ENCODE measurements around the gene IL4. TPM values are rescaled to one million over a fixed set of nuclear protein-coding genes. Genes with fewer than 3 reads are reported as not detected.
"Not testable (repeated sequence)": the region's sequence is repeated elsewhere in the genome, so short reads cannot be mapped to it uniquely, and the experiment has no call there.

Gene IL4
- total RNA-seq, 1 donor from 2014 or later, result not detected

GRCh38 chr5:132689513-132689912, 15.7 kb downstream of the IL4 start:
- DNase-seq (ENCODE audit: low read depth), result no peak

DNA sequence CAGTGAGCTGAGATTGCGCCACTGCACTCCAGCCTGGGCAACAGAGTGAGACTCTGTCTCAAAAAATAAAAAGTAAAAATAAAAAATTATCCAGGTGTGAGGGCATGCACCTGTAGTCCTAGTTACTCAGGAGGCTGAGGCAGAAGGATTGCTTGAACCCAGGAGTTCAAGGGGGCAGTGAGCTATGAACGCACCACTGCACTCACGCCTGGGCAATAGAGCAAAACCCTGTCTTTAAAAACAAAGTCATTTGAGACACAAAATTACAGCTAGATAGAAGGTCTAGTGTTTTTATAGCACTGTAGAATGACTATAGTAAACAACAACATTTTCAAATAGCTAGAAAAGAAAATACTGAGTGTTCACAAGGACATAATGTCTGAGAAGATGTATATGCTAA, 16.4 kb downstream of the IL4 start:
- DNase-seq (ENCODE audit: low read depth), result no peak

DNA sequence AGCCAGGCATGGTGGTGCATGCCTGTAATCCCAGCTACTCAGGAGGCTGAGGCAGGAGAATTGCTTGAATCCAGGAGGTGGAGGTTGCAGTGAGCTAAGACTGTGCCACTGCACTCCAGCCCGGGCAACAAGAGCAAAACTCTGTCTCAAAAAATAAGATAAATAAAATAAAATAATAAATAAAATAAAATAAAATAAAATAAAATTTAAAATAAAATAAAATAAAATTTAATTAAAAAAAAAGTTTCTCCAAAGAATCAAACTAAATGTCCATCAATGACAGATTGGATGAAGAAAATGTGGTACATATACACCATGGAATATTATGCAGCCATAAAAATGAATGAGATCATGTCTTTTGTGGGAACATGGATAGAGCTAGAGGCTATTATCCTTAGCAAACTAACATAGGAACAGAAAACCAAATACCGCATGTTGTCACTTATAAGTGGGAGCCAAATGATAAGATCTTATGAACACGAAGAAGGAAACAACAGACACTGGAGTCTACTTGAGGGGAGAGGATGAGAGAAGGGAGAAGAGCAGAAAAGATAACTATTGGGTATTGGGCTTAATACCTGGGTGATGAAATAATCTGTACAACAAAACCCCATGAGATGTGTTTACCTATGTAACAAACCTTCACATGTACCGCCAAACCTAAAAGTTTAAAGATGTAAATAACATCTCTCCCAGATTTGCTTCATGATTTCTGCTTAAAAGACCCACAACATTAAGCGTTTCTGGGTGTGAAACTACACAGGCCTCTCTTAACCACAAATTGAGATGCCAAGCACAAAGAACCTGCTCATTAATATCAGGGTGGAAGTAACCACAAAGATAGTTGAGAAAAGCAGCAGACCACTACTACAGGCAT, 18.2 kb downstream of the IL4 start:
- DNase-seq (ENCODE audit: low read depth), result not testable (repeated sequence)

GRCh38 chr5:132692632-132692967, 18.8 kb downstream of the IL4 start:
- DNase-seq (ENCODE audit: low read depth), result no peak

DNA sequence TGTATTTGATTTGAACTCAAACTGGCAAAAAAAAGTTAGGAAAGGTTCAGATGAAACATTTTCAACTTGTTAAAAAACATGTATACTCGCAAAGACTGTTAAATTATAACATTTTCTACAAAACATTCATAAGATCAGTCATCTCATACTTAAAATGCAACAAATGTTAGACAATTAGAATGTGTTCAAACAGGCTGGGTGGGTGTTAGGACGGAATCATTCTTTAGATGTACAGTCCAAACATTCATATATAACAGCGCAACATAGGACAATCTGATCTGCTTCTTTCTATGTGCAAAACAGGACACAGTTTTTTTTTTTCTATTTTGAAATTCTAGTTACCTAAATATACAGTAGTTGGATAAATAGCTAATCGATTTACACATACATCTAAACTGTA, 22.2 kb downstream of the IL4 start:
- DNase-seq (ENCODE audit: low read depth), result no peak

DNA sequence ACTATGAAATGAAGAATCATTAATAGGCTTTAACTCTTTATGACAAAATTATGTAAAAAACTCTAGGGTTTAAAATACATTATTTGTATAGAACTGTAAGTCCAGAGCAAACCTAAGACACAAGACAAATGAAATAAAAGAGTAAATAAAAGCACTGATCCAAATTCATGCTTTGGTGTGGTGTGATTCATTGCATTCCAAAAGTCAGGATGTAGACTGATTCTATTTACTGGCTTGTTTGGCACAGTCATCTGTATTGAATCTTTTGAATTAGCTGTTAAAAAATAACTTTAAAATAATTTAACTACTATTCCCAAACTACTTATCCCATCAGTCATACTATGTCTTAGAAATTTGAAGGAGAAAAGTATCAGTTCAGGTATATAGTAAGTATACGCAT, 31.1 kb downstream of the IL4 start:
- DNase-seq (ENCODE audit: low read depth), result no peak

GRCh38 chr5:132708645-132709044, 34.9 kb downstream of the IL4 start:
- no peak for DNase-seq (ENCODE audit: low read depth)

DNA sequence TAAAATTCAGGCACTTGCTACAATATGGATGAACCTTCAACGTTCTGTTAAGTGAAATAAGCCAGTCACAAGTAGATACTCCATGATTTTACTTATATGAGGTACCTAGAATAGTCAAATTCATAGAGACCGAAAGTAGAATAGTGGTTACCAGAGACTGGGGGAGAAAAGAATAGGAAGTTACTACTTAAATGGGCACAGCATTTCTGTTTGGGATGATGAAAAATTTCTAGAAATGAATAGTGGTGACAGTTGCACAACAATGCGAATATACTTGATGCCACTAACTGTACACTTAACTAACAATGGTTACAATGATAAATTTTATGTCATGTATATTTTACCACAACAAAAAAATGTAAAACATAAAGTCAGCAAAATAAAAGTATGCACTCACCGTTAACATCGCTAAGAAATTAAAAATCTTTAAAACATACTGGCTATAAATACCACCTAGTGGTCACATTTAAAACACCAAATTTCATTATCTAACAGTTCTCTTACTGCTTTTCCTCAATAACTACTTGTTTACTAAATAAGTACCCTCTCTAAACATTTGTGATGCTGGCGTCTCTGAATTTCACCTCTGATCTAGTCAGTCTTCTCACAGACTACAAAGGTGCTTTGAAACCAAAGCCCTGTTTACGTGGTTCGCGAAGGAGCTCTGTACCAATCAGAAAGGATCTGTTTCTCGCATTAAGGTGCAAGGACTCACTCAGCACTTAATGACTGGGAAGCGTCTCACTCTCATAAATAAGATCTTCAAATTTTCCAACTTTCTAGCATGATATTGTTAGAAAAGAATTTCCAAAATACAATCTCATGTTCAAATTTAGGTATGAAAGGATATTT, 40.9 kb downstream of the IL4 start:
- DNase-seq (ENCODE audit: low read depth), result peak; percentile 6

DNA sequence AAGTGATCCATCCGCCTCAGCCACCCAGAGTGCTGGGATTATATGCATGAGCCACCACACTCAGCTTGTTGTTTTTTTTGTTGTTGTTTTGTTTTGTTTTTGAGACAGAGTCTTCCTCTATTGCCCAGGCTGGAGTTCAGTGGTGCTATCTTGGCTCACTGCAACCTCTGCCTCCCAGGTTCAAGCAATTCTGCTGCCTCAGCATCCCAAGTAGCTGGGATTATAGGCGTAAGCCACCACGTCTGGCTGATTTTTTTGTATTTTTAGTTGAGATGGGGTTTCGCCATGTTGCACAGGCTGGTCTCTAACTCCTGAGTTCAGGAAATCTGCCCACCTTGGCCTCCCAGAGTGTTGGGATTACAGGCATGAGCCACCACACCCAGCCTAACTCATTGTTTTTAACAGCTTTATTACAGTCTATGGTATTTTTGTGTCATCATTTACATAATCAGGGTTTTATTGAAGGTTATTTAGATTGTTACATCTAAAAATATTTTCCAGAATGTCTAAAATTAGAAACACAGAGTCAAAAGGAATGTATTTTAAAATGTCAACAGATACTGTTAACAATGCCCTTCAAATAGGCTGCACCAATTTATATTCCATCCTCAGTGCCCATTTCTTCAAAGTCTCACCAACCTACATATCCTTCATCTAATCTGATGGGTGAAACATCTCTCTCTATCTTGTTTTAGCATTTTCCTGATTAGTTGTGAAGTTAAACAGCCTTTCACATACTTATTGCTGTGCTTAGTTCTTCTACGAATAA, 44.9 kb downstream of the IL4 start:
- no peak for DNase-seq (ENCODE audit: low read depth)

- DNase-seq (ENCODE audit: low read depth), result no peak
Observed at GRCh38 chr5:132725745-132726144, 52.0 kb downstream of the IL4 start.

- no peak for DNase-seq (ENCODE audit: low read depth)
Observed at GRCh38 chr5:132729896-132730295, 56.1 kb downstream of the IL4 start.

Other genes starting within 250 kb of the IL4 start
- 9.8 and 11.7 TPM in 2 replicates for gene IRF1, start 183.2 kb upstream of the IL4 start, total RNA-seq
- gene IL5, start 130.5 kb upstream of the IL4 start, total RNA-seq, result not detected in 2 replicates
- gene RAD50, start 117.0 kb upstream of the IL4 start, total RNA-seq, result 21.0 and 25.9 TPM in 2 replicates
- gene IL13, start 15.8 kb upstream of the IL4 start, total RNA-seq, result not detected in 2 replicates
- gene KIF3A, start 63.6 kb downstream of the IL4 start, total RNA-seq, result 7.1 and 7.4 TPM in 2 replicates
- not detected in 2 replicates for gene CCNI2, start 73.4 kb downstream of the IL4 start, total RNA-seq
- 22.0 and 25.3 TPM in 2 replicates for gene SEPTIN8, start 103.2 kb downstream of the IL4 start, total RNA-seq
- 0.11 and 0.36 TPM in 2 replicates for gene SOWAHA, start 139.3 kb downstream of the IL4 start, total RNA-seq
- gene SHROOM1, start 156.7 kb downstream of the IL4 start, total RNA-seq, result 7.7 and 10.0 TPM in 2 replicates
- 0.27 and 0.57 TPM in 2 replicates for gene GDF9, start 192.5 kb downstream of the IL4 start, total RNA-seq
- gene UQCRQ, start 192.7 kb downstream of the IL4 start, total RNA-seq, result 99.8 and 134 TPM in 2 replicates
- 0.88 and 1.0 TPM in 2 replicates for gene LEAP2, start 199.7 kb downstream of the IL4 start, total RNA-seq